ENCODE measurements around the gene PDHA2.
"Not testable (repeated sequence)": the region's sequence is repeated elsewhere in the genome, so short reads cannot be mapped to it uniquely, and the experiment has no call there.

Gene PDHA2

GRCh38 chr4:95833711-95834194 is 6.1 kb upstream of the PDHA2 start:
- DNase-seq (ENCODE audit: insufficient read length, low spot score) = no peak
- TF ChIP-seq, protein P1, sequence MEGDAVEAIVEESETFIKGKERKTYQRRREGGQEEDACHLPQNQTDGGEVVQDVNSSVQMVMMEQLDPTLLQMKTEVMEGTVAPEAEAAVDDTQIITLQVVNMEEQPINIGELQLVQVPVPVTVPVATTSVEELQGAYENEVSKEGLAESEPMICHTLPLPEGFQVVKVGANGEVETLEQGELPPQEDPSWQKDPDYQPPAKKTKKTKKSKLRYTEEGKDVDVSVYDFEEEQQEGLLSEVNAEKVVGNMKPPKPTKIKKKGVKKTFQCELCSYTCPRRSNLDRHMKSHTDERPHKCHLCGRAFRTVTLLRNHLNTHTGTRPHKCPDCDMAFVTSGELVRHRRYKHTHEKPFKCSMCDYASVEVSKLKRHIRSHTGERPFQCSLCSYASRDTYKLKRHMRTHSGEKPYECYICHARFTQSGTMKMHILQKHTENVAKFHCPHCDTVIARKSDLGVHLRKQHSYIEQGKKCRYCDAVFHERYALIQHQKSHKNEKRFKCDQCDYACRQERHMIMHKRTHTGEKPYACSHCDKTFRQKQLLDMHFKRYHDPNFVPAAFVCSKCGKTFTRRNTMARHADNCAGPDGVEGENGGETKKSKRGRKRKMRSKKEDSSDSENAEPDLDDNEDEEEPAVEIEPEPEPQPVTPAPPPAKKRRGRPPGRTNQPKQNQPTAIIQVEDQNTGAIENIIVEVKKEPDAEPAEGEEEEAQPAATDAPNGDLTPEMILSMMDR (IDR thresholded peaks at IDR 0.05; ENCODE audit: insufficient read depth, missing control alignments) = no peak
- FAIRE-seq = no peak

DNA sequence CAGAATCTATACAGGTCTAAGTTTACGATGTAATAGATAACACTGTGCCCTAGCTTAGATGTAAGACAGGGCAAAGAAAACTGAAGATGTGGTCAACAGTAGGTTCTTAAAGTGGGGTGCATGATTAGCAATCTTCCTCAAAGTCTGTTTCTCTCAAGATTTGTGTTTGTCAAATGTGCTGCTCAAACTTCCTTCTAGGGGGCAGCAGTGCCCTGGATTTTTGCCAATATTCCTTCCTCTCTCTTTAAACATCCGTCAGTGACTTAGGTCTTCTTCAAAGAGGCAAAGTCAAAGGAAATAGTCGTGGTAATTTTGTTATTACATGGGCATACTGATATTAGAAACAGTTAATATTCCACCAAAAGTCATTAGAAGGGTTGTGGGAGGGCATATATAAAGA is 4.2 kb upstream of the PDHA2 start:
- FAIRE-seq = no peak
- TF ChIP-seq, protein P1 (IDR thresholded peaks at IDR 0.05; ENCODE audit: insufficient read depth, missing control alignments) = peak; percentile 5
- DNase-seq (ENCODE audit: insufficient read length, low spot score) = no peak

DNA sequence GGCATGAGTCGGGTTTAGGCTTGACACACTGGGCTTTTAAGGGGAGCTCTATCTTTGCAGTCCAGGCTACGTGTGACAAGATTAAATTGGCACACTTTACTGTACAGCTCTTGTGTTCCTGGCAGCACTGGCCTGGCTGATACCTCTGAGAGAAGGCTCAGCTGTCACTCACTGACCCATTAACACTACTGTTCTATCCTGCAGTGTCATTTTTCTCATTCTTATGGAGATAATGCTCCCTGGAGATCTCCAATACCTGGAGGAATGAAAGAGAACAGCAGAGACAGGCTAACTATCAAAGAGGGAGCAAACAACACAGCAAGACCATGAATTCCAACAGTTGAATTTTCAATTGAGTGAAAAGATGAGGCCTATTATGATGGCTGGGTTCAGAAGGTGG is 1.7 kb upstream of the PDHA2 start:
- TF ChIP-seq, protein P1 (IDR thresholded peaks at IDR 0.05; ENCODE audit: insufficient read depth, missing control alignments) = no peak
- DNase-seq (ENCODE audit: insufficient read length, low spot score) (no peak), FAIRE-seq (no peak)

GRCh38 chr4:95847908-95848460 is 8.1 kb downstream of the PDHA2 start:
- FAIRE-seq (no peak), DNase-seq (ENCODE audit: insufficient read length, low spot score) (no peak)
- TF ChIP-seq, protein P1 (IDR thresholded peaks at IDR 0.05; ENCODE audit: insufficient read depth, missing control alignments) = no peak

GRCh38 chr4:95850161-95850560 is 10.3 kb downstream of the PDHA2 start:
- DNase-seq (ENCODE audit: insufficient read length, low spot score) (no peak), FAIRE-seq (no peak)
- TF ChIP-seq, protein P1 (IDR thresholded peaks at IDR 0.05; ENCODE audit: insufficient read depth, missing control alignments) = no peak

DNA sequence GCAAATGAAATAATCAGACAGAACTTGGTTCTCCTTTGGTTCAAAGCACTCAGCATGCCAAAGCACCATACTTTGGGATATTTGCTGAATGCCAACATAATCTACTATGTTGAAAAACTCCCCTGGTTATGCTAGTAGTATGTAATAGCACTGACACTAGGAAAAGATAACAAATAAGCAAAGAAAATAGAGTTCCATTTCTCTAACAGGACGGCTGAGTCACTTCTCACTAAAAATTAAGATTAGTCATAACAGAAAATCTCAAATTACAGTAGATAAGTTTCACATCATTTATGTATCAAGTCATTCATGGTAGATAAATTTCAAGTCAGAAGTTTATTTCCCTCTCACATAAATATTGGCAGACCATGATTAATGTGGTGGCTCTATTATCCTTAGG is 17.9 kb downstream of the PDHA2 start:
- TF ChIP-seq, protein P1 (IDR thresholded peaks at IDR 0.05; ENCODE audit: insufficient read depth, missing control alignments) = no peak
- FAIRE-seq (no peak), DNase-seq (ENCODE audit: insufficient read length, low spot score) (no peak)

DNA sequence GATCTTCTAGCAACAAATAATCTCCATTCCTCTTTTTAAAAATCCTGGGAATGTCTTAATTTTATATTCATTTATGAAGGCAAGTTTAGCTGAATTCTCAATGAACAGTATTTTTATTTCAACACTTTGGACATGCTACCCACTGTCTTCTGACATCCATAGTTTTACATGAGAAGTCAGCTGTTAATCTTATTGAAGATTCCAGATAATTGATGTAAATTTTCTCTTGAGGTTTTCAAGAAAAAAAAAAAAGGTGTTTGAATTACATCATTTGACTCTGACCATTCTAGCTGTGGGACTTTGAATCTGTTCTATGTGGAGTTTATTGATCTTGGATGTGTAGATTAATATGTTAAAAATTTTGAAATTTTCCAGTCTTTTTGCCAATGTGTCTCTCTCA is 28.0 kb downstream of the PDHA2 start:
- TF ChIP-seq, protein P1 (IDR thresholded peaks at IDR 0.05; ENCODE audit: insufficient read depth, missing control alignments) = no peak
- no peak for DNase-seq (ENCODE audit: insufficient read length, low spot score)
- peak; percentile 61 for FAIRE-seq

- FAIRE-seq; DNase-seq (ENCODE audit: insufficient read length, low spot score): not testable (repeated sequence)
Measured at GRCh38 chr4:95869414-95869813, 29.5 kb downstream of the PDHA2 start.
